Neutrophil (primary cell): ENCODE measurements around the gene PPP6R2.

Experiments
- H3K27ac ChIP-seq: fragments of 200-600 bp; sonication (generic); 2 replicates; pipeline ENCODE4 v1.5.1; 2016; ENCODE audit warnings: mild to moderate bottlenecking, moderate library complexity
- H3K27me3 ChIP-seq: fragments of 200-600 bp; sonication (generic); 2 replicates; pipeline ENCODE4 v1.6.0; 2016; ENCODE audit warnings: mild to moderate bottlenecking
- H3K36me3 ChIP-seq: fragments of 200-600 bp; sonication (generic); 2 replicates; pipeline ENCODE4 v1.5.1; 2017
- H3K4me1 ChIP-seq, 2 experiments: fragments of 200-600 bp in 1 of 2; sonication (generic) in 1 of 2; 1 replicate in 1 of 2; 2 replicates in 1 of 2; pipeline versions ENCODE4 v1.5.1 to v1.6.1; 2013 to 2016; ENCODE audit warnings: low read depth in 1 of 2, low read length in 1 of 2, mild to moderate bottlenecking in 1 of 2, moderate library complexity in 1 of 2; ENCODE audit not compliant: control insufficient read depth in 1 of 2, insufficient read depth in 1 of 2
- H3K4me3 ChIP-seq, 2 experiments: fragments of 200-600 bp in 1 of 2; sonication (generic) in 1 of 2; 1 replicate in 1 of 2; 2 replicates in 1 of 2; pipeline ENCODE4 v1.5.1; 2013 to 2016; ENCODE audit warnings: low read depth in 1 of 2, low read length in 1 of 2, mild to moderate bottlenecking in 1 of 2, moderate library complexity in 1 of 2
- H3K9me3 ChIP-seq: fragments of 200-600 bp; sonication (generic); 2 replicates; pipeline ENCODE4 v1.5.1; 2016
- TF ChIP-seq, protein P1 (sequence below): fragments of 200-600 bp; sonication (generic); IDR thresholded peaks from 2 replicates; pipeline ENCODE4 v1.5.1; 2016; ENCODE audit warnings: antibody characterized with exemption

PPP6R2 gene

GRCh38 chr22:50399751-50400331 lies 56.7 kb downstream of the PPP6R2 start:
- no peaks in the 10 kb centered on the region for H3K27me3 ChIP-seq
- peaks cover 31 to 35% of the 10 kb centered on the region in 2 experiments for H3K4me1 ChIP-seq
- no peaks in the 10 kb centered on the region for H3K9me3 ChIP-seq
- peaks cover 21% of the 10 kb centered on the region for H3K36me3 ChIP-seq
- H3K27ac ChIP-seq = peak overlapping the region; percentile 85
- TF ChIP-seq, protein P1, sequence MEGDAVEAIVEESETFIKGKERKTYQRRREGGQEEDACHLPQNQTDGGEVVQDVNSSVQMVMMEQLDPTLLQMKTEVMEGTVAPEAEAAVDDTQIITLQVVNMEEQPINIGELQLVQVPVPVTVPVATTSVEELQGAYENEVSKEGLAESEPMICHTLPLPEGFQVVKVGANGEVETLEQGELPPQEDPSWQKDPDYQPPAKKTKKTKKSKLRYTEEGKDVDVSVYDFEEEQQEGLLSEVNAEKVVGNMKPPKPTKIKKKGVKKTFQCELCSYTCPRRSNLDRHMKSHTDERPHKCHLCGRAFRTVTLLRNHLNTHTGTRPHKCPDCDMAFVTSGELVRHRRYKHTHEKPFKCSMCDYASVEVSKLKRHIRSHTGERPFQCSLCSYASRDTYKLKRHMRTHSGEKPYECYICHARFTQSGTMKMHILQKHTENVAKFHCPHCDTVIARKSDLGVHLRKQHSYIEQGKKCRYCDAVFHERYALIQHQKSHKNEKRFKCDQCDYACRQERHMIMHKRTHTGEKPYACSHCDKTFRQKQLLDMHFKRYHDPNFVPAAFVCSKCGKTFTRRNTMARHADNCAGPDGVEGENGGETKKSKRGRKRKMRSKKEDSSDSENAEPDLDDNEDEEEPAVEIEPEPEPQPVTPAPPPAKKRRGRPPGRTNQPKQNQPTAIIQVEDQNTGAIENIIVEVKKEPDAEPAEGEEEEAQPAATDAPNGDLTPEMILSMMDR = peak; percentile 17
- H3K4me3 ChIP-seq = peak overlapping the region; percentile 4 to 21

DNA sequence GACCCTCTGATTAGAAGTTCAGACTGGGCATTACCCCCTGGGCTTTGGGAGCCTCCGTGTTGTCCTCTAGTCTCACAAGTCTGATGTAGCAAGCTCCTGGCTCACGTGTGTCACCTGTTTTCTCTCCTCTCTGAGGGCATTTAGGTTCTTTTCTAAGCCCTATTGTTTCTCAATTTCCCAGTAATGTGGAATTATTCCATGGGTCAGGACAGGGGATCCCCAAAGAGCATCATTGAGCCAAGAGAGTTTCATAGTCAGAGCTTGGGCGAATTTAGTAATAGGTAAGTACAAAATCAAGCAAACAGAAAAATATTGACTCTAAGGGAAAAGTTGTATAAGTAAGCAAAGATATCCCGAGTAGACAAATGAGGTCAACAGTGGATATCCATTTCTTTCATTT lies 57.3 kb downstream of the PPP6R2 start:
- Histone ChIP-seq H3K9me3 (no peaks in the 10 kb centered on the region), H3K4me1 (peaks cover 31 to 35% of the 10 kb centered on the region in 2 experiments), H3K36me3 (peaks cover 15% of the 10 kb centered on the region), H3K4me3 (peak overlapping the region; percentile 4 to 21), H3K27me3 (no peaks in the 10 kb centered on the region), H3K27ac (peak overlapping the region; percentile 85)
- TF ChIP-seq, protein P1 = no peak

DNA sequence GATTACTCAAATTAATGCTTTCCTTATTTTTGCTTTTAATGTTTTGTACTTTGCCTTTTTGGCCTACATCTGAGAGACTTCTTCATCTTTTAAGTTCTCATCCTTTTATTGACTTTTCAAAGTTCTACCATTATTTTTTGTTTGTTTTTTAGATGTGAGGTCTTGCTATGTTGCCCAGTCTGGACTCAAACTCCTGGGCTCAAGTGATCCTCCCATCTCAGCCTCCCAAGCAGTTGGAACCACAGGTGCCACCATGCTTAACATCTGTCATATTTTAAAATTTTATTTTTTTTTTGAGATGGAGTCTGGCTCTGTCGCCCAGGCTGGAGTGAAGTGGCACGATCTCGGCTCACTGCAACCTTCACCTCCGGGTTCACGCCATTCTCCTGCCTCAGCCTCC lies 57.8 kb downstream of the PPP6R2 start:
- peak overlapping the region; percentile 85 for H3K27ac ChIP-seq
- TF ChIP-seq, protein P1 = no peak
- H3K9me3 ChIP-seq = no peaks in the 10 kb centered on the region
- H3K27me3 ChIP-seq = no peaks in the 10 kb centered on the region
- peaks cover 10% of the 10 kb centered on the region for H3K36me3 ChIP-seq
- H3K4me1 ChIP-seq = peaks cover 31 to 35% of the 10 kb centered on the region in 2 experiments
- H3K4me3 ChIP-seq = no peak overlapping the region

- TF ChIP-seq, protein P1 = no peak
- H3K4me1 ChIP-seq = peaks cover 31 to 35% of the 10 kb centered on the region in 2 experiments
- peaks cover 11% of the 10 kb centered on the region for H3K36me3 ChIP-seq
- H3K4me3 ChIP-seq = no peak overlapping the region
- H3K9me3 ChIP-seq = no peaks in the 10 kb centered on the region
- H3K27ac ChIP-seq = no peak overlapping the region
- no peaks in the 10 kb centered on the region for H3K27me3 ChIP-seq
Observed at GRCh38 chr22:50401907-50402306, 58.8 kb downstream of the PPP6R2 start.

DNA sequence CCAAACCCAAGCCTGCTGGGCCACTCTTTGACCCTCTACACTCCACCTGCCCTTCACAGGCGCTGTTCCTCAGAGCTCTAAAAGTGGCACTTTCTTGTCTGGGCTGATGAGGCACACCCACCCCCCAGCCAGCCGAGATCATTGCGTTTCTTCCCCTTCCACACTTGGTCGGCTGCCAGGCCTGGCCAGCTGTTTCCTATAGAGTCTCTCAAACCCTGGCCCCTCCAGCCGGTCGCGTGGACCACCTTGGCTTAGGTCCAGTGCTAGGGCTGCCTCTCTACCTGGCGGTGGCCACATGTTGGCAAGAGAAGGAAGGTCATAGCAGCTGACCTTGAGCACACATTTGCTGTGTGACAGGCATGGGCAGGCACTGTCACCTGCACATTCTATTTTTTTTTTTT lies 60.6 kb downstream of the PPP6R2 start:
- TF ChIP-seq, protein P1 = no peak

More for the DNA sequence above, 60.6 kb downstream of the PPP6R2 start:
- no peaks in the 10 kb centered on the region for H3K9me3 ChIP-seq
- H3K36me3 ChIP-seq = peaks cover 25% of the 10 kb centered on the region
- no peak overlapping the region for H3K4me3 ChIP-seq
- H3K27me3 ChIP-seq = no peaks in the 10 kb centered on the region
- H3K27ac ChIP-seq = peak overlapping the region; percentile 25
- H3K4me1 ChIP-seq = peaks cover 31 to 34% of the 10 kb centered on the region in 2 experiments
